Vagina (tissue), 2 donors: ENCODE results near the gene PCDHGA1. TPM values are rescaled to one million over a fixed set of nuclear protein-coding genes. Genes with fewer than 3 reads are reported as not detected.

Source experiments
- DNase-seq, 2 donors: peaks; one replicate each; pipeline ENCODE4 v3.0.0-alpha.2; 2017; ENCODE audit errors: extremely low spot score in 2 of 2
- H3K27ac ChIP-seq: fragments of 200-600 bp; sonication (generic); one replicate; pipeline ENCODE4 v1.5.1; 2019
- H3K27me3 ChIP-seq: fragments of 200-600 bp; sonication (generic); one replicate; pipeline ENCODE4 v1.5.1; 2019
- H3K36me3 ChIP-seq, 2 donors: fragments of 200-600 bp; sonication (generic); one replicate each; pipeline ENCODE4 v1.5.1; 2017 to 2019
- H3K4me1 ChIP-seq: fragments of 200-600 bp; sonication (generic); one replicate; pipeline ENCODE4 v1.5.1; 2019
- H3K4me3 ChIP-seq, 2 donors: fragments of 200-600 bp; sonication (generic); 1 replicate in 1 of 2; 2 replicates in 1 of 2; pipeline ENCODE4 v1.5.1; 2016 to 2019
- H3K9me3 ChIP-seq: fragments of 200-600 bp; sonication (generic); one replicate; pipeline ENCODE4 v1.5.1; 2019
- CTCF ChIP-seq, 3 experiments: fragments of 450-650 bp in 2 of 3; fragments of 200-600 bp in 1 of 3; sonication (generic) in 1 of 3; IDR thresholded peaks; one replicate each; pipeline ENCODE4 v1.5.1; 2017 to 2019; ENCODE audit warnings: antibody characterized with exemption in 3 of 3, mild to moderate bottlenecking in 2 of 3, moderate library complexity in 2 of 3
- POLR2A ChIP-seq, 2 donors: fragments of 450-650 bp; IDR thresholded peaks; one replicate each; pipeline ENCODE4 v1.6.1; 2017; ENCODE audit warnings: antibody characterized with exemption in 2 of 2, mild to moderate bottlenecking in 2 of 2, moderate library complexity in 2 of 2
- POLR2AphosphoS5 ChIP-seq, 2 donors: sonication (generic); formaldehyde crosslinking; IDR thresholded peaks; one replicate each; pipeline ENCODE4 v1.9.0; 2017; ENCODE audit warnings: antibody characterized with exemption in 2 of 2, mild to moderate bottlenecking in 2 of 2, low read depth in 1 of 2; ENCODE audit not compliant: insufficient read depth in 1 of 2
- intact Hi-C: fragments of 100-400 bp; cut with DNase I; formaldehyde crosslinking; loops from one replicate; pipeline ENCODE4 v1.15.1; 2023
- total RNA-seq: library from RNA; depleted of rRNA; stranded (reverse); fragments of >200 nt; gene quantifications from one replicate; pipeline ENCODE4 v1.2.3, GENCODE V29; 2016

The PCDHGA1 gene
- total RNA-seq, 1 donor from 2014 or later, result not detected

DNA sequence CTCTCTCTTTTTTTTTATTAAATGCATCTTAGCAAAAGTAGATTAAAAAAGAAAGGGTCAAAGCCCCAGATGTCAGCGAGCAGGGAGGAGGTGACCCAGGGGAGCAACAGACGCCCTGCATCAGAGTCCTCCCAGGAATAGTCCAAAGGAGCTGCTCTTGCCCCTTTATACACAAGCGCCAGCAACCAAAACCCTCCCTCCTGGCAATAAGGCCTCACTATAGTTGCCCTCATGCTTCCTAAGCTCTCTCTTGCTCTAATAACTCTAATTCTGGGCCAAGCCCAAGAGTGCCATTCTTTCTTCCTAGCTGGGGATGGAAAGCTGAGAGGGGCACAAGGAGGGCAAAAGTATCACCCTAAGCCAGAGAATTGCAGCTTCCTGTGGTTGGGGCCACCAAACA is 184.8 kb downstream of the PCDHGA1 start:
- H3K27me3 ChIP-seq, result no peaks in the 10 kb centered on the region
- no peaks in the 10 kb centered on the region for H3K9me3 ChIP-seq
- H3K4me3 ChIP-seq, result no peak overlapping the region
- TF ChIP-seq POLR2AphosphoS5 (IDR thresholded peaks at IDR 0.05; ENCODE audit: insufficient read depth in 1 of 2, low read depth in 1 of 2), result no peak
- intact Hi-C loops, result no loop called here
- peaks cover 3 to 12% of the 10 kb centered on the region in 2 donors for H3K36me3 ChIP-seq
- no peak for DNase-seq
- H3K27ac ChIP-seq, result peak overlapping the region; percentile 94
- peaks cover 68% of the 10 kb centered on the region for H3K4me1 ChIP-seq

DNA sequence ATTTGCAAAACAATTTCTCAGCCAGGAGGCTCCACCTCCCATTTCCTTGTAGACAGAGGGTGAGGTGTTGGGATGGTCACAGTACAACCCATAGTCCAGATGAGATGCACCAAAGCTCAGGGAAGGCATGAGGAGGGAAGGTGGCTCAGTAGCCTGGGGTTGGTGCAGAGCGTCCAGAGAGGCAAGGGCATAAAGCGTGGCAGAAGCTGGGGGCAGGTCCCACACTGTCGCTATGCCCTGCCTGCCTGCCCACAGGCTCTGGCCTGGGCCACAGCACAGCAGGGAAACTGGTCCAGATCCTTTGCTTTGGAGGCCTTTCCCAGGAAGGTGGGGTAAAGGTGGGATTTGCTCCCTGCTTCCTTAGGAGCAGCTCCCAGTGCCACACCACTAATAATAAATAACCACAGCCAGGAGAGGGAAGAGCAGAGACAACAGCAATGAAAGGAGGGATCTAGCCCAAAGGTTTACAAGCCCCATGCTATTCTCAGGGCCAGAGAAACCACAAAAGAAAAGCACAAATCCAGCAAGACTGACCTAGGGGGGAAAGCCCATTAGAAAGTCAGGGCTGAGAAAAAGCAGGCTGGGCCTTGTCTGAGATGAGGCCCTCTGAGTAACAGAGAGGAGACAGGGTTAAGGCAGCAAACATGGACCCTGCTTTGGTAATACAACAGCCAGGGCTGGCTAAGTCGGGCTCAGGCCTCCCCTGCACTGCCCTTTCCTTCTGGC is 185.8 kb downstream of the PCDHGA1 start:
- Histone ChIP-seq H3K27ac (peak overlapping the region; percentile 94), H3K27me3 (no peaks in the 10 kb centered on the region), H3K4me3 (no peak overlapping the region), H3K36me3 (peaks cover 2 to 10% of the 10 kb centered on the region in 2 donors), H3K9me3 (no peaks in the 10 kb centered on the region), H3K4me1 (peaks cover 75% of the 10 kb centered on the region)
- no peak for DNase-seq
- intact Hi-C loops, result no loop called here
- no peak for TF ChIP-seq CTCF (IDR thresholded peaks at IDR 0.05)
- TF ChIP-seq POLR2AphosphoS5 (IDR thresholded peaks at IDR 0.05; ENCODE audit: insufficient read depth in 1 of 2, low read depth in 1 of 2), result no peak
- TF ChIP-seq POLR2A (IDR thresholded peaks at IDR 0.05), result no peak

GRCh38 chr5:141516672-141517025 is 186.3 kb downstream of the PCDHGA1 start:
- TF ChIP-seq POLR2A (IDR thresholded peaks at IDR 0.05) (no peak), POLR2AphosphoS5 (IDR thresholded peaks at IDR 0.05; ENCODE audit: insufficient read depth in 1 of 2, low read depth in 1 of 2) (peak in 1 of 2 donors; percentile 17)
- H3K9me3 ChIP-seq, result no peaks in the 10 kb centered on the region
- H3K27me3 ChIP-seq, result no peaks in the 10 kb centered on the region
- no peak for DNase-seq
- intact Hi-C loops, result no loop called here
- no peak overlapping the region for H3K4me3 ChIP-seq
- peak overlapping the region; percentile 94 for H3K27ac ChIP-seq
- peaks cover 0 to 4% of the 10 kb centered on the region in 2 donors for H3K36me3 ChIP-seq
- peaks cover 80% of the 10 kb centered on the region for H3K4me1 ChIP-seq

DNA sequence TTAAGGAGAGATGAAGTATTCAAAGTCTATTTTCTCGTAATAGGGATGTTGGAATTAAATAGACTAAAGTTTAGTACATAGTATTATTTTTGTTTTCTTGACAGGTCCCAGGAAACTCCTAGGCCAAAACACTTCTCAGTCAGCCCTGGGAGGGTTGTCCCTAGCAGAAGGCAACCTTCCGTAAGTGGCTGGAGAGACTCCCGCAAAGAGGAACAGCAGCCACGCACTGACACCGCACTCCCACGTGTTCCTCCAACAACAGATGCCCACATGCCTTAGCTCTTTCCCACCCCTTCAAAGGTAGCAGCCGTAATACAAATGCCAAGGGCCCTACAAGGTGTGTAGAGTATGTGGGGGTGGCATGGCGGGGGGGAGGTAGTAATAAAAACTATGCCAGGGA is 187.0 kb downstream of the PCDHGA1 start:
- Histone ChIP-seq H3K36me3 (no peaks in the 10 kb centered on the region), H3K4me3 (no peak overlapping the region), H3K4me1 (peaks cover 81% of the 10 kb centered on the region), H3K27me3 (no peaks in the 10 kb centered on the region), H3K9me3 (no peaks in the 10 kb centered on the region), H3K27ac (peak overlapping the region; percentile 94)
- no peak for DNase-seq
- TF ChIP-seq POLR2AphosphoS5 (IDR thresholded peaks at IDR 0.05; ENCODE audit: insufficient read depth in 1 of 2, low read depth in 1 of 2) (no peak), POLR2A (IDR thresholded peaks at IDR 0.05) (no peak), CTCF (IDR thresholded peaks at IDR 0.05) (no peak)
- intact Hi-C loops, result no loop called here

GRCh38 chr5:141517880-141518617 is 187.7 kb downstream of the PCDHGA1 start:
- Histone ChIP-seq H3K27me3 (no peaks in the 10 kb centered on the region), H3K9me3 (no peaks in the 10 kb centered on the region), H3K36me3 (no peaks in the 10 kb centered on the region), H3K4me3 (no peak overlapping the region), H3K27ac (peak overlapping the region; percentile 94), H3K4me1 (peaks cover 81% of the 10 kb centered on the region)
- intact Hi-C loops, result no loop called here
- DNase-seq, result peak in 1 of 2 donors; percentile 13
- TF ChIP-seq CTCF (IDR thresholded peaks at IDR 0.05) (no peak), POLR2AphosphoS5 (IDR thresholded peaks at IDR 0.05; ENCODE audit: insufficient read depth in 1 of 2, low read depth in 1 of 2) (no peak), POLR2A (IDR thresholded peaks at IDR 0.05) (no peak)

GRCh38 chr5:141518618-141519015 is 188.3 kb downstream of the PCDHGA1 start:
- Histone ChIP-seq H3K36me3 (no peaks in the 10 kb centered on the region), H3K27ac (peak overlapping the region; percentile 94), H3K4me1 (peaks cover 77% of the 10 kb centered on the region), H3K9me3 (no peaks in the 10 kb centered on the region), H3K27me3 (no peaks in the 10 kb centered on the region), H3K4me3 (no peak overlapping the region)
- TF ChIP-seq CTCF (IDR thresholded peaks at IDR 0.05) (no peak), POLR2AphosphoS5 (IDR thresholded peaks at IDR 0.05; ENCODE audit: insufficient read depth in 1 of 2, low read depth in 1 of 2) (no peak), POLR2A (IDR thresholded peaks at IDR 0.05) (no peak)
- DNase-seq, result peak in 1 of 2 donors; percentile 69
- intact Hi-C loops, result no loop called here
